Measurements from ENCODE around the gene AMIGO2.

DNA sequence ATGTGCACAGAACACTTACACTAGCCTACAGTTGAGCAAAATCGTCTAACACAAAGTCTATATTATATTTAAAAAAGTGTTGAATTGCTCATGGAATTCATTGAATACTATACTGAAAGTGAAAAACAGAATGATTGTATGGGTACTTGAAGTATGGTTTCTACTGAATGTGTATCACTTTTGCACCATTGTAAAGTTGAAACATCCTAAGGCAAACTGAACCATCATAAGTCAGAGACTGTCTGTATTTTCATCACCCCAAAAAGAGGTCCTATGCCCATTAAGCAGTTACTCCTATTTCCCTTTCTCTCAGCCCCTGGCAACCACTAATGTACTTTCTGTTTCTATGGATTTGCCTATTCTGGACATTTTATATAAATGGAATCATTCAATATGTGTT lies 4.4 kb upstream of the AMIGO2 start:
- TF ChIP-seq JUND (IDR thresholded peaks at IDR 0.05) (no peak), SIN3A (IDR thresholded peaks at IDR 0.05; ENCODE audit: low read depth) (no peak)
